Hepatocyte (in vitro differentiated cells): Measurements from ENCODE around the gene RHBDD3. TPM values are rescaled to one million over a fixed set of nuclear protein-coding genes. Genes with fewer than 3 reads are reported as not detected.

Source experiments
- DNase-seq: peaks from one replicate; pipeline ENCODE4 v3.0.0-alpha.2; 2016; ENCODE audit warnings: low spot score
- H2AFZ ChIP-seq: fragments of 200-600 bp; sonication (generic); 2 replicates; pipeline ENCODE4 v1.6.0; 2016; ENCODE audit warnings: antibody characterized with exemption, mild to moderate bottlenecking
- H3K27ac ChIP-seq: fragments of 200-600 bp; sonication (generic); 2 replicates; pipeline ENCODE4 v1.5.1; 2016; ENCODE audit warnings: mild to moderate bottlenecking
- H3K27me3 ChIP-seq: fragments of 200-600 bp; sonication (generic); 2 replicates; pipeline ENCODE4 v1.6.1; 2016
- H3K36me3 ChIP-seq: fragments of 200-600 bp; sonication (generic); replicated peaks from 2 replicates; pipeline ENCODE4 v1.5.1; 2016; ENCODE audit warnings: low read depth; ENCODE audit not compliant: insufficient read depth
- H3K4me1 ChIP-seq: fragments of 200-600 bp; sonication (generic); 2 replicates; pipeline ENCODE4 v1.5.1; 2016; ENCODE audit warnings: mild to moderate bottlenecking, moderate library complexity; ENCODE audit not compliant: insufficient read depth
- H3K4me2 ChIP-seq: fragments of 200-600 bp; sonication (generic); 2 replicates; pipeline ENCODE4 v1.6.0; 2016
- H3K4me3 ChIP-seq: fragments of 200-600 bp; sonication (generic); 2 replicates; pipeline ENCODE4 v1.5.1; 2016; ENCODE audit warnings: mild to moderate bottlenecking
- H3K79me2 ChIP-seq: fragments of 200-600 bp; sonication (generic); 2 replicates; pipeline ENCODE4 v1.6.0; 2017; ENCODE audit warnings: mild to moderate bottlenecking
- H3K9me2 ChIP-seq: fragments of 200-600 bp; sonication (generic); replicated peaks from 2 replicates; pipeline ENCODE4 v1.6.0; 2017; ENCODE audit warnings: mild to moderate bottlenecking; ENCODE audit not compliant: insufficient read depth
- H3K9me3 ChIP-seq: fragments of 200-600 bp; sonication (generic); 2 replicates; pipeline ENCODE4 v1.5.1; 2016; ENCODE audit warnings: low read depth, mild to moderate bottlenecking
- H4K20me1 ChIP-seq: fragments of 200-600 bp; sonication (generic); 2 replicates; pipeline ENCODE4 v1.6.0; 2016; ENCODE audit warnings: mild to moderate bottlenecking; ENCODE audit not compliant: insufficient read depth, poor library complexity, severe bottlenecking
- EZH2 ChIP-seq: fragments of 200-600 bp; sonication (generic); IDR thresholded peaks from 2 replicates; pipeline ENCODE4 v1.6.1; 2016; ENCODE audit warnings: antibody characterized with exemption, mild to moderate bottlenecking, borderline replicate concordance
- EZH2phosphoT487 ChIP-seq: fragments of 200-600 bp; sonication (generic); IDR thresholded peaks from one replicate; pipeline ENCODE4 v1.6.1; 2018; ENCODE audit warnings: antibody characterized with exemption, mild to moderate bottlenecking, low read depth, moderate library complexity; ENCODE audit not compliant: unreplicated experiment, severe bottlenecking
- WGBS: methylation state at CpG from one replicate; pipeline ENCODE4 v1.1.6; 2016; ENCODE audit warnings: low lambda C conversion rate; ENCODE audit errors: missing lambda C conversion rate; 5-methylcytosine and 5-hydroxymethylcytosine counted together
- polyA plus RNA-seq: library from polyadenylated mRNA; unstranded; fragments of >200 nt; fragmentation: Nextera tagmentation; extraction: Ambion mirVana; gene quantifications from 2 replicates; pipeline ENCODE4 v1.2.1, GENCODE V29; 2016
- total RNA-seq: library from RNA; depleted of rRNA; stranded (reverse); fragments of >200 nt; gene quantifications from 2 replicates; pipeline ENCODE4 v1.2.3, GENCODE V29; 2014
- TF ChIP-seq, protein P1 (sequence below): fragments of 200-600 bp; sonication (generic); IDR thresholded peaks from 2 replicates; pipeline ENCODE4 v1.5.1; 2016; ENCODE audit warnings: antibody characterized with exemption, mild to moderate bottlenecking; ENCODE audit not compliant: poor library complexity

The RHBDD3 gene
- total and polyA plus RNA-seq, 2 experiments from 2014 or later: 27.2 to 46.7 TPM

DNA sequence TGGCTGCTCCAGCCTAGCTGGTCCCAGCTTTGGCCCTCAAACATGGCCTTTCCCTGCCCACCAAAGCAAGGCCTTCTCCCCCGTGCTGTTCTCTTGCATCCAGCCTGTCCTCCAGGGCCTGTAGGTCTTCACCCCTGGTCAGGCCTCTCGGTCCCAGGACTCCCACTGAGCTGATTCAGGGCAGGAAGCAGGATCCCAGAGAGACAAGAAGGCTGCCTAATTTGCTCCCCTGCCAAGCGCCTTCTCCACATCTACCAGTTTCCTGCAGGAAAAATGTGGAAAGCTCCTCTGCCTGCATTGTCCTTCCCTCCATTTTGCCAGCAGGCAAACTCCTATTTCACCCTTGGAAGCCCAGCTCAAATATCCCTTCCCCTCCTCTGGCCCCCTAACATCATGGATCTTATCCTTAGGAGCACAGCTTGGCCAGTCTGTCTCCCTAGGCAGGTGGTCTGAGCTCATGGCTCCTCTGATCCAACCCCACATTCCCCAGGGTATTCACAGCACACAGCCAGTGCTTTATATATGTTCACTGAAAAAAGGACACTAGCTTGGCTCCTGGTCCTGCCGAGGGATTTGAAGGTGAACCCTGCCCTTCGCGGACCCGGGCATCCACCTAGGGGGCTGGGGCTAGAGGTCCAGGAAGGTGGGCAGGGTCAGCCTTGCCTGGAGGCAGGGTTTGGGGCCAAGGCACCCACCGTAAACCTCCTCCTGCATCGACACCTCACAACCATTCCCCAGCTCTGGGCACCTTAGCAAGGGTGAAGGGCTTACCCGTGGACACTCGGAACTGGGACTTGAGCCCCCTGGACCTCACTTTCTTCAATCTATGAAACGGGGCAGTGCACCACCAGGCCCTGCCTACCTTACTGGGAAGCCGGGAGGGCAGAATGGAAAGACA is 968 bp downstream of the RHBDD3 start:
- H3K79me2 ChIP-seq: peaks cover 54% of the 10 kb centered on the region
- peaks cover 28% of the 10 kb centered on the region for H3K4me1 ChIP-seq
- H4K20me1 ChIP-seq: peaks cover 33% of the 10 kb centered on the region
- 19% methylated on average over 13 of the region's 13 CpGs for WGBS
- no peaks in the 10 kb centered on the region for H3K9me2 ChIP-seq
- peak overlapping the region; percentile 97 for H3K27ac ChIP-seq
- no peak for TF ChIP-seq EZH2
- TF ChIP-seq, protein P1, sequence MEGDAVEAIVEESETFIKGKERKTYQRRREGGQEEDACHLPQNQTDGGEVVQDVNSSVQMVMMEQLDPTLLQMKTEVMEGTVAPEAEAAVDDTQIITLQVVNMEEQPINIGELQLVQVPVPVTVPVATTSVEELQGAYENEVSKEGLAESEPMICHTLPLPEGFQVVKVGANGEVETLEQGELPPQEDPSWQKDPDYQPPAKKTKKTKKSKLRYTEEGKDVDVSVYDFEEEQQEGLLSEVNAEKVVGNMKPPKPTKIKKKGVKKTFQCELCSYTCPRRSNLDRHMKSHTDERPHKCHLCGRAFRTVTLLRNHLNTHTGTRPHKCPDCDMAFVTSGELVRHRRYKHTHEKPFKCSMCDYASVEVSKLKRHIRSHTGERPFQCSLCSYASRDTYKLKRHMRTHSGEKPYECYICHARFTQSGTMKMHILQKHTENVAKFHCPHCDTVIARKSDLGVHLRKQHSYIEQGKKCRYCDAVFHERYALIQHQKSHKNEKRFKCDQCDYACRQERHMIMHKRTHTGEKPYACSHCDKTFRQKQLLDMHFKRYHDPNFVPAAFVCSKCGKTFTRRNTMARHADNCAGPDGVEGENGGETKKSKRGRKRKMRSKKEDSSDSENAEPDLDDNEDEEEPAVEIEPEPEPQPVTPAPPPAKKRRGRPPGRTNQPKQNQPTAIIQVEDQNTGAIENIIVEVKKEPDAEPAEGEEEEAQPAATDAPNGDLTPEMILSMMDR: no peak
- TF ChIP-seq EZH2phosphoT487: no peak
- H3K9me3 ChIP-seq: no peaks in the 10 kb centered on the region
- peak overlapping the region; percentile 94 for H3K4me2 ChIP-seq
- no peaks in the 10 kb centered on the region for H3K36me3 ChIP-seq
- no peaks in the 10 kb centered on the region for H3K27me3 ChIP-seq
- no peak for DNase-seq
- peak overlapping the region; percentile 79 for H2AFZ ChIP-seq
- peak overlapping the region; percentile 39 for H3K4me3 ChIP-seq

DNA sequence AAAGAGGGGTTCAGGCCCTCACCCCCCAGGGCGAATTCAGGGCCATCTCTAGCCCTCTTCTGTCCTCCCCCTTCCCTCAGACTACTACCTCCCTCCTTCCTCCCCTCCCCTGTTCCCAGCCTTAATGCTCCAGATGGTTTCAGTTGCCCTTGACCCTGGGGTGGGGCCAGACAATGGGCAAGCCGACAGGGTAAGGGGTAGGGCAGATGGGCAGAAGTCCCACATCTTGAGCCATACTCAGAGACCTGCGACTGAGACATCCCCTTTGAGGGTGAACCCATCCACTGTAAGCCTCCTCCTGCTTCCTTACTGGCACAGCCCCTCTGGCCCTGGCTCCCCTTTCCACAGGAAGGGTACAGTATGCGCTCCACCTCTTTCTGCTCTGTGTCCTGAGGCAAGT is 1.9 kb downstream of the RHBDD3 start:
- no peaks in the 10 kb centered on the region for H3K27me3 ChIP-seq
- peaks cover 24% of the 10 kb centered on the region for H4K20me1 ChIP-seq
- no peak overlapping the region for H2AFZ ChIP-seq
- WGBS: 93% methylated on average over 4 of the region's 4 CpGs
- DNase-seq: no peak
- peak overlapping the region; percentile 94 for H3K4me2 ChIP-seq
- peaks cover 19% of the 10 kb centered on the region for H3K4me1 ChIP-seq
- TF ChIP-seq EZH2phosphoT487 (no peak), EZH2 (no peak)
- TF ChIP-seq, protein P1: no peak
- H3K9me2 ChIP-seq: no peaks in the 10 kb centered on the region
- peaks cover 46% of the 10 kb centered on the region for H3K79me2 ChIP-seq
- no peaks in the 10 kb centered on the region for H3K36me3 ChIP-seq
- no peak overlapping the region for H3K4me3 ChIP-seq
- no peaks in the 10 kb centered on the region for H3K9me3 ChIP-seq
- no peak overlapping the region for H3K27ac ChIP-seq

DNA sequence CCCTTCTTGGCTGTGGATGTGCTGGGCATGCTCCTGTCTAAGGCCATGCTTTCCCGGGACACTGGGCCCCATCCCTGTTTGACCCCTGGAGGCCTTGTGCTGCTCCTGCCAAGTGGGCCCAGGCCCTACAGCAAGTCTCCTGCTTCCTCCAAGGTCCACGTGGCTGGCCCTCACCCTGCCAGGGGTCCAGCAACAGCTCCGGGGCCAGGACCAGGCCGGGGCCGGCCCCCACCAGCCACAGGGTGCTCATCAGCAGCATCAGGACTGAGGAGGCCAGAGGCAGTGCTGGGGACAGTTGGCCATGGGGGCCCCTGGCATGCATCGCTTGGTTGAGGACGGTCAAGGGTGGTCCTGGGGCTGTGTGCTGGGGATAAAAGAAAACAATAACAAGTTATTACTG is 2.5 kb downstream of the RHBDD3 start:
- no peaks in the 10 kb centered on the region for H3K9me3 ChIP-seq
- H3K79me2 ChIP-seq: peaks cover 39% of the 10 kb centered on the region
- H3K4me2 ChIP-seq: no peak overlapping the region
- H2AFZ ChIP-seq: no peak overlapping the region
- no peaks in the 10 kb centered on the region for H3K9me2 ChIP-seq
- H4K20me1 ChIP-seq: peaks cover 18% of the 10 kb centered on the region
- DNase-seq: no peak
- H3K27me3 ChIP-seq: no peaks in the 10 kb centered on the region
- no peak overlapping the region for H3K27ac ChIP-seq
- whole genome bisulfite sequencing: 96% methylated on average over 7 of the region's 7 CpGs
- H3K4me1 ChIP-seq: peaks cover 17% of the 10 kb centered on the region
- no peak overlapping the region for H3K4me3 ChIP-seq
- no peaks in the 10 kb centered on the region for H3K36me3 ChIP-seq
- TF ChIP-seq EZH2: no peak
- TF ChIP-seq, protein P1: no peak
- no peak for TF ChIP-seq EZH2phosphoT487
